CD4-positive, alpha-beta T cell treated with Interleukin-17A for 4 hours (primary cell): Measurements from ENCODE around the gene OTUB1.

Source experiments
- DNase-seq: peaks from one replicate; pipeline ENCODE4 v3.0.0-alpha.2; 2020; ENCODE audit warnings: mixed read lengths

OTUB1 gene

GRCh38 chr11:64007160-64007628 is 21.0 kb downstream of the OTUB1 start:
- no peak for DNase-seq

DNA sequence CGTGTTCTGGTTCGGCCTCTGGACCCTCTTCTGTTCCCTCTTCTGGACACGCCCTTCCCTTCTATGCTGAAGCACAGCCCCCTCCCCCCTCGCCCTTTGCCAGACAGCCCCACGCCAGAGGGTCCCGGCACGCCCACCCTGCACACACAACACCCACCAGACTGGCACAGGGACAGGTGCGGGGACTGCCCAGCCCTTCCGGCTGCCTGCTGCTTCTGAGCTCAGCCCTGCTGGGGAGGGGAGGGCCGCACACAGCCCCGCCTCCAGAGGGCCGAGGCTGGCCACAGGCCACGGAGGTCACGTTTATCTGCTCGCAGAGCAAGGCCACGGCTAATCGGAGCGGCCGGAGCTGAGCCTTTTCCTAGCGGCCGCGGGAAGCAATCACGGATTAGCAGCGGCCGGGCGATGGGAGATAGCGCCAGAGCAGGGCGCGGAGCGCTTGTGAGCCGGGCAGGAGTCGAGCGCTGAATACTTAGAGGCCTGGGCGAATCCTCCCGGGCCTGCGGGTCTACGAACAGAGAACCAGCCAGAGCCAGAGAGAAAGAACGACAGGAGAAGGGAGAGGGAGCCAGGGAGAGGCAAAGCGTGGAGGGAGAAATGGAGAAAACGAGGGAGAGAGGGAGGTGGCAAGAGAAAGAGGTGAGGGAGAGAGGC is 21.5 kb downstream of the OTUB1 start:
- peak; percentile 23 for DNase-seq

- DNase-seq: no peak
These were observed 22.2 kb downstream of the OTUB1 start for GRCh38 chr11:64008283-64008913.

DNA sequence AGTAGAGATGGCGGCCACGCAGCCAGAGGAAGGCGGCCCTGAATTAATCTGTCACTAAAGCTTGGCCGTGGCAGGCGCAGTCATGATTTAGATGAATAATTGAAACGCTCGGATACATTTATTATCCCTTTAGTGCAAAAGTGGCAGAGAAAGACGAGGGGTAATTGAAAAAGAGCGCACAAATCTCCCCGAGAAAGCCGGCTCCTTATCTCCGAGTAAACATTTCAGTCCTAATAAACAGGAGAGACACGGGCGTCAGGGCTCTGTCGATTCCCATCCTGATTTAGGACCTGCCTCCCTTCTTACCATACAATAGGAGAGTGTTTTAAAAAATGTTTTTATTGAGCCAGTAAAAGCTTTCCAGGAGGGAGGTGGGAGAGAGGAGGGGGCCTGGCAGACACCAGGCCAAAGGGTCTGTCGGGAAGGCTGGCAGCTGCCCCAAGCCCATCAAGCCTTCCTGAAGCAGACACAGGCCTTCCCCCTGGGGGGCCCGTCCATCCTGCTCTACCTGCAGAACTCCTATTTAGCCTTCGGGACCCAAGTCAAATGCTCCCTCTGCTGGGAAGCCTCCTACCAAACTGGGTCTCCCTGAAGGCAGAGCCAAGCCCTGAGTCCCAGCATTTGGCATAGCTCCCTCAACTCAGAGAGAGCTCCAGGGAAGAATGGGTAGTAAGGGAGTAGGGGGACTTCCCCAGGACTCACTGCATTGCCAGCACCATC is 22.8 kb downstream of the OTUB1 start:
- DNase-seq: no peak

DNA sequence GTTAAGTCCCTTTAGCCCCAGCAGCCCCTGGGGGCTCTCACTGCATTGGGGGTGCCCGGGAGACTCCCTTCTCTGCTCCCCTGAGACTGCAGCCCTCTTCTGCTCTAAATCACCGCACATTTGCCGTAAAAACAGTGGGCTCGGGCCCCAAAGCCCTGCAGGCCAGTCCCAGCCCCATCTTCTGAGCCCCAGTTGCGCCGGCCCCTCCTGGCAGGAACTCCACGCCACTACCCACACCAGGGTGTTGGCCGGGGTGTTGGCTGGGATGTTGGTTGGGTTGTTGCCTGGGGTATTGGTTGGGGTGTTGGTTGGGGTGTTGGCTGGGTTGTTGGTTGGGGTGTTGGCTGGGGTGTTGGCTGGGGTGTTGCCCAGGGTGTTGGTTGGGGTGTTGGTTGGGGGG is 23.5 kb downstream of the OTUB1 start:
- DNase-seq: no peak

DNA sequence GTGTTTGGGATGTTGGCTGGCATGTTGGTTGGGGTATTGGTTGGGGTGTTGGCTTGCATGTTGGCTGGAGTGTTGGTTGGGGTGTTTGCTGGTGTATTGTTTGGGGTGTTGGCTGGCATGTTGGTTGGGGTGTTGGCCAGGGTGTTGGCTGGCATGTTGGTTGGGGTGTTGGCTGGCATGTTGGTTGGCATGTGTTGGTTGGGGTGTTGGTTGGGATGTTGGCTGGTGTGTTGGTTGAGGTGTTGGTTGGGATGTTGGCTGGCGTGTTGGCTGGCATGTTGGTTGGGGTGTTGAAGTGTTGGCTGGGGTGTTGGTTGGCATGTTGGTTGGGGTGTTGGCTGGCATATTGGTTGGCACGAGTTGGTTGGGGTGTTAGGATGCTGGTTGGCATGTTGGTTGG is 24.5 kb downstream of the OTUB1 start:
- no peak for DNase-seq

DNA sequence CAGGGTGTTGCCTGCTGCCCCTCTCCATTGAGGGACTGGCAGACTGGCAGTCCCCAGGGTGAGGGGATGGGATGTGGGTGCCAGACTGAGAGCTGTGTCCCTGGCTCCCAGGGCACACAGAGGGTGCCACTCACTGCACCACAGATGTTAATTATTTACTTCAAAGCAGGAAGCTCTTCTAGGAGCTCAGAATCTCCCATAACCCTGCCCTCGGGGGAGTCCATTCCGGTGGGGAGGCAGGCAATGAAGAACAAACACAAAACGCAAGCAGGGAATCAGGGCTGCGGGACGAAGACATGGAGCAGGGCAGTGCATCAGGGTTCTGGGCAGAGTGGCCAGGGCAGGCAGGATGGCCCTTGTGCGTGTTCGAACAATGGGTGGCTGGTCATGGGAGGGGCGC is 25.1 kb downstream of the OTUB1 start:
- DNase-seq: no peak

GRCh38 chr11:64013141-64013896 is 27.1 kb downstream of the OTUB1 start:
- DNase-seq: no peak

DNA sequence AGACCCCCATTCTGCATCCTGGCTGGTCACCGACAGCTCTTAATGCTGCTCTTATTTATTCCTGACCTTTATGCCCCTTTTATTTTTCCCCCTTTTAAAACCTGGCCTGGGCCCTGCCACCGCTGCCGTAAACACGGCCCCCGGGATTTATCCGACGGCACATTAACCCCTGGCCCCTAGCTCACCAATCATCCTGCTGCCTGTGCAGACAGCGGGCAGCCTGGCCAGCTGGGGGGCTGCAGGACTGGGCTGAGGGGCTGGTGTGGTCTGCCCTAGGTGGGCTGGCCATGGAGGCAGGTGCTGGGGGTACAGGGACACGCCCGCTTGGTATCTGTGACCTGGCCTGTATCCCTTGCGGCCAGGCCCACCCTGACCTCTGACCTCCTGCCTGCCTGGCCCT is 28.1 kb downstream of the OTUB1 start:
- no peak for DNase-seq

DNA sequence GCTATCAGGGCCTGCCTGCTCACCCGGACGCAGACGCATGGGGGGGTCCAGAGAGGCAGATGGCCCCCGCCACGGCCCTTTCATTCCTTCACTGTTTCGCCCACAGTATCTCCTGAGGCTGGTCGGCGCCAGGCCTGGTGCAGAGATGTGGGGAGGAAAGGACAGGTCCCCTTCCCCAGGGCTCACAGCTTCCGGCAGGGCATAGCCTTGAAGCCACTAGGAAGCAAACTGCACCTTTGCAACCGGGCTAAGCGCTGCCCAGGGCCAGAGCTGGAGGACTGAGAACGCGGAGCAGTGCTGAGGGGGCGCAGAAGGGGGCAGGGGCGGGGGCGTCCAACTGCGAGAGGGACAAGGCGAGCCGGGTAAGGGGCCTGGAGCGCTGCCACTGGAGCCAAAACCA is 29.3 kb downstream of the OTUB1 start:
- DNase-seq: no peak

GRCh38 chr11:64015935-64016845 is 30.0 kb downstream of the OTUB1 start:
- no peak for DNase-seq

DNA sequence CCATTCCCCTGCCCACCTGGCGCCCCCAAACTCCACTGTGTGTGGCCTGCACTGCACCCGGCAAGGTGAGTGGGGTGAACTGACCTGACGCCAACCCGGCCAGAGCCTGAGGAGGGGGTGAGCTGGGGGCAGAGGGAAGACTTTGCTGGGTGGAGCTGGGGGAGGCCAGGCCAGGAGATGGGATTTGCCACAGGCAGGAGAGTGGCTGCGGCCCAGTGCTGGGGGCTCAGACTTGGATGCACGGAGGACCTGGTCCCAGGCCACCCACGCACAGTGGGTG is 31.6 kb downstream of the OTUB1 start:
- DNase-seq: no peak

GRCh38 chr11:64018310-64018709 is 32.1 kb downstream of the OTUB1 start:
- DNase-seq: no peak

GRCh38 chr11:64019106-64020037 is 33.1 kb downstream of the OTUB1 start:
- no peak for DNase-seq

DNA sequence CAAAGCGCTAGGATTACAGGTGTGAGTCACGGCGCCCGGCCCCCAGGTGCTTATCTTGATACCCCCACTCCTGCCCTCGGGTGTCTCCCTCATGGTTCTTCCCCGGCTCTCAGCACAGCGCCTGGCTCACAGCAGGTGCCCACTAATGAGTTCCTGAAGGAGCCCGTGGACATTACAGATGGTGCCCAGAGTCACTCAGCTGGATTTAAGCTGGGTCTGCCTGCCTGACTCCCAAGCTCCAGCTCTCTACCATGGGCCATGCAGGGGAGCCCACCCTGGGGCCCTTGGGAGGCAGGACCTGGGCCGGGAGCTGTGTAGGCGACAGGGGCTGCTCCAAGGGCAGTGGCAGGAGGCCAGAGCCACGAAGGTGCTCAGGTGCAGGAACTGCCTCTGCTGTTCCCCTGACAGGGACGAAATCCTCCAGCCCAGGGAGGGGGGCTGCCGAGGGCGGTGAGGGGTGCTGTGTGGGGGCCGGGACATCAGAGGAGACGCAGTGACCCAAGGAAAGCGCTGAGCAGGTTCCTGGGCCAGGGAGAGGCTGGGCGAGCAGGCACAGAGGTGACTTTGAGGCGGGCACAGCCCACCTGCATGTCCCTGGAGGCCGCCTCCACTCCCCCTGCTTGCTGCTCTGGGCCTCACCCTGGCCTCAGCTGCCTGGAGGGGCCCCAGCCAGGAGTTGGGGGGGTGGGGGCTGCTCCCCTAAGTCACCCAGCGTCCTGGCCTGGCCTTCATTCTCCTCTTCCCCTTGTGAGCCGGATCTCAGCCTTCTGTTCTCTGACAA is 34.9 kb downstream of the OTUB1 start:
- DNase-seq: no peak

- DNase-seq: no peak
These were observed 35.5 kb downstream of the OTUB1 start for GRCh38 chr11:64021757-64022093.

GRCh38 chr11:64022125-64022784 is 36.0 kb downstream of the OTUB1 start:
- DNase-seq: no peak

GRCh38 chr11:64023712-64024710 is 37.8 kb downstream of the OTUB1 start:
- no peak for DNase-seq

- no peak for DNase-seq
These were observed 39.0 kb downstream of the OTUB1 start for GRCh38 chr11:64025205-64025604.
